ENCODE data around the gene CFD.
"Not testable (repeated sequence)": the region's sequence is repeated elsewhere in the genome, so short reads cannot be mapped to it uniquely, and the experiment has no call there.

The CFD gene

DNA sequence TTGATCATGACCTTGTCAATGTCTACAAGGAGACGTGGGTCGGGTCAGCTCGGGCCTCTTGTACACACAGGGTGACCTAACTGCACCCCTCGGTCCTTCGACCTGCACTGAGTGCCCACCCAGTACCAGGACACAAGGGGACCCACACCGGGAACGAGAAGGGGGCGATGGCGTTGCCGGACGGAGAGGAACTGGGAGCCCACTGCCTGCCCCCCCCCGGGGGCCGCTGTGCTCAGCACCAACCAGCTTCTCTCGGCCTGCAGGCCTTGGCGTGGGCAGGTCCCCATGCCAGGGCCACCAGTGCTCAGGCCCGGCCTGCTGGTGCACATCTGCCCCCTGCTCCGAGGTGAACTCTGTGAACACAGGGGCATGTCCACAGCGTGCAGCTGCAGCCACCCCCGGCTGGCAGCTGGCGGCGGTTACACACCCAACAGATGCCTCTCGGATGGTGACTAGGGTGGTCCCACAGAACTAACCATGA is 14.1 kb downstream of the CFD start:
- DNase-seq: no peak

DNA sequence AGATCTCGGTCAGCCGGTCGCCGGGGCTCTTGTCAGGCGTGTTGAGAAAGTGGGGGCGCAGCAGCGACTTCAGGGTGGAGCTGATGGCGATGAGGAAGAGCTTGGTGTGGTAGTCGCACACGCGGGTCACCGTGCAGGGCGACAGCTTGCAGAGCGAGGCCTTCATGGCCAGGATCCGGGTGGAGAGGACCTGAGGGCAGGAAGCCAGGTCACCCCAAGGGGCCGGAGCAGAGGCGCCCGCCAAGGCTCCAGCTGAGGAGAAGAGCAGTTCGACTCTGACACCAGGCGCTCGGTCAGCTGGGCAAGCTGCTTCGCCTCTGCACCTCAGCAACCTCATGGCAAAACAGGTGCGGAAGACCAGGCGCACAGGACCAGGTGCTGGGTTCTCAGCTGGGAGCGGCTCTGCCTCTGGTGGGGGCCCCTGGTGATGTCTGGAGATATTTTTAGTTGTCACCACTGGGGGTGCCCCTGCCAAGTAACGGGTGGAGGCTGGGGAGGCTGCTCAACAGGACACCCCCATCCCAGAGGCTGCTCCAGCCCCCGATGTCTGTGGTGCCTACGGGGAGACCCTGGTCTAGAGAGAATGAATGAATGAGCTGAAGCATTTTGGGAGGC is 15.9 kb downstream of the CFD start:
- DNase-seq: no peak

- no peak for DNase-seq
Measured at GRCh38 chr19:876089-876488, 16.6 kb downstream of the CFD start.

DNA sequence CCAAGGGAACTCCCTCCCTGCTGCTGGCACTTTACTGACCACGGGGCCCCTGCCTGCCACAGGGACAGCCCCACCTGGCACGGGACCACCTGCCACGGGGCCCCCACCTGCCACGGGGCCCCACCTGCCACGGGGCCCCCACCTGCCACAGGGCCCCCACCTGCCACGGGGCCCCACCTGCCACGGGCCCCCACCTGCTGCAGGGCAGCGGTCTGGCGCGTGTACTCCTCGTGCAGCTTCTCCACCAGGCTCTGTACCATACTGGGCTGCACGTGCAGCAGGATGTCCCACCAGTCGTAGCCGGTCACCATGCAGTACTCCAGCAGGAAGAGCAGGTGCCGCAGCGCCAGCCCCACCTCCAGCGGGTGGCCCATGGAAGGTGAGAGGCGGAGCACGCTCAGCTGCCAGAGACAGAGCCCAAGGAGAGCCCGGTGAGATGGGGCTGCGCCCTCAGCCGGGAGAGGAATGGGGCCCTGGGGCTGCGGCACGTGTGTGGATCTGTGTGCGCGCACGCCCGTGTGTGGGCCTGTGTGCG is 17.4 kb downstream of the CFD start:
- DNase-seq: no peak

- DNase-seq: not testable (repeated sequence)
Measured at GRCh38 chr19:877992-878660, 18.7 kb downstream of the CFD start.

GRCh38 chr19:878751-879561 is 19.5 kb downstream of the CFD start:
- DNase-seq: not testable (repeated sequence)

- no peak for DNase-seq
Measured at GRCh38 chr19:879711-880438, 20.4 kb downstream of the CFD start.

- DNase-seq: no peak
Measured at GRCh38 chr19:881385-882071, 22.1 kb downstream of the CFD start.

DNA sequence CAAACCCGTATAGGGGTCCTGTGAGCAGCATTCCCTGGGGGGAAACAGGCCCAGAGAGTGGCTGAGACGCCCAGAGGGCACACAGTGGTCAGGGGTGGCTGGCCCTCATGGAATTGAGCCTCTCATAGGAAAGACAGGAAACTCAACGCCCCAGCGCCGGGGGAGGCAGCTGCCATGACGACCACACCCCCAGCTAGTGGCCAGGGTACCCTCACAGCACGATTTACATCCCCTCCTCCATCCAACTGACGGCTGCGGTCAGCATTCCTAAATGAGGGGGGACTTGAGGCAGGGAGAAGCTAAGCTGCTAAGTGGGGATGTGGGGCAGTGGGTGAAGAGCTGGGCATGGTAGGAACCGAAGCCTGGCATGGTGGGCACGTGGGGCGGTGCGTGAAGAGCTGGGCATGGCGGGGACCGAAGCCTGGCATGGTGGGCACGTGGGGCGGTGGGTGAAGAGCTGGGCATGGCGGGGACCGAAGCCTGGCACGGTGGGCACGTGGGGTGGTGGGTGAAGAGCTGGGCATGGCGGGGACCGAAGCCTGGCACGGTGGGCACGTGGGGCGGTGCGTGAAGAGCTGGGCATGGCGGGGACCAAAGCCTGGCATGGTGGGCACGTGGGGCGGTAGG is 23.5 kb downstream of the CFD start:
- no peak for DNase-seq

DNA sequence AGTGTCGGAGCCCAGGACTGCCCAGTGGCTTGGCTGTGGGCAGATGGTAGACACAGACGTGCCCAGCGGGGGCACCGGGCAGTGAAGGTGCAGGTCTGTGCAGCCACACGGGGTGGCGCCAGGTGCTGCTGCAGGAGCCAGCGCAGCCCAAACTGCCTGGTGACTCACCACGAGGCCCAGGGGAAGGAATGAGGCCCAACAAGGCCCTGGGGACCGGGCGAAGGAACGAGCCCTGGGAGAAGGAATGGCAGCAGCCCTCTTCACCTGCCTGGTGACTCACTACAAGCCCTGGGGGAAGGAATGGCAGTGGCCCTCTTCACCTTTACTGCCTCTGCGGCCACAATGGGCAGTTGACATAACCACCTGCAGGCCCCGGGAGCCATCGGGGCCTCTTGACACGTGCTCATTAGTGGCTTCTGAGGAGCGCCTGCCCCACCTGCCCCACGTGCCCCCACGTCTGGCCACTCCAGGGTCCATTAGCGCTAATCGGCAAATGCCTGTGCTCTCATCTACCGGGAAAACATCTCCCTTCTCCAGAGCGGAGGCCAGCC is 24.3 kb downstream of the CFD start:
- DNase-seq: no peak

- no peak for DNase-seq
Measured at GRCh38 chr19:884420-885211, 25.2 kb downstream of the CFD start.

DNA sequence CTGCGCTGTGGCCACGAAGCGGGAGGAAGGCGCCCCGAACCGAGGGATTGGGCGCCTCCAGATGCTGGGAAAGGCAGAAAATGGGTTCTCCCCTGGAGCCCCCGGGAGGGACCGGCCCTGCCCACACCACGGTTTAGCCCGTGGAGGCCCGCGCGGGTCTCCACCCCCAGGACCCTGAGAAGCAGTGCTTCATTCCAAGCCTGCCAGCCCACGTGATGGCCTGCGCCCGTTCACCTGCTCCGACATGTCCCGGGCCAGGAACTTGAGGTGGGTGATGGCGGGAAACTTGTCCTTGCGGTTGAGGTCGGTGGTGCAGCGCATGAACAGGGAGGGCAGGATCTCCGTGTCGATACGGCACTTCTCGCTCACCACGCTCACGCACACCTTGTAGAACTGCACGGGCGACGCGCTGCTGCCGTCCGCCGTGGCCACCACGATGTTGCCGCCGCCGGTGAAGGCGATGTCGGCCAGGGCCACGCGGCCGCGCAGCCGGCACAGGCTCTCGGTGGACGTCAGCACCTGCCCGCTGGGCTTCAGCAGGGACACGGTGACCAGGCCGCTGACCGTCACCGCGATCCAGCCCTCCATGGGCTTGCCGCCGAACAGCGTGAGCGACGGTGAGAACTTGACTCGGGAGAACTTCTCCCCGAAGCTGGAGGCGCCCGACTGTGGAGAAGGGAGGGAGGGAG is 26.2 kb downstream of the CFD start:
- DNase-seq: no peak

GRCh38 chr19:887072-887471 is 27.6 kb downstream of the CFD start:
- DNase-seq: no peak

DNA sequence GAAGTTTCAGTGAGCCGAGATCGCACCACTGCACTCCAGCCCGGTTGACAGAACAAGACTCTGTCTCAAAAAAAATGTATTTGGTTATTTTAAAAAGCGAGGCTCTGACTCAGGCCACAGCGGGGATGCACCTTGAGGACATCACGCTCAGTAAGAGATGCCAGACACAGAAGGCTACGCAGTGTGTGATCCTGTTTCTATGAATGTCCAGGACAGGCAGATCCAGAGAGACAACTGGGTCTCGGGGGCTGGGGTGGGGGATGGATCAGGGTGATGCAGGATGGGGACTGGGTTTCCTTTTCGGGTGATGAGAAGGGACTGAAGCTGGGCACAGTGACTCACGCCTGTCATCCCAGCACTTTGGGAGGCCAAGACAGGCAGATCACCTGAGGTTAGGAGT is 28.1 kb downstream of the CFD start:
- no peak for DNase-seq

- DNase-seq: no peak
Measured at GRCh38 chr19:888581-889385, 29.3 kb downstream of the CFD start.

DNA sequence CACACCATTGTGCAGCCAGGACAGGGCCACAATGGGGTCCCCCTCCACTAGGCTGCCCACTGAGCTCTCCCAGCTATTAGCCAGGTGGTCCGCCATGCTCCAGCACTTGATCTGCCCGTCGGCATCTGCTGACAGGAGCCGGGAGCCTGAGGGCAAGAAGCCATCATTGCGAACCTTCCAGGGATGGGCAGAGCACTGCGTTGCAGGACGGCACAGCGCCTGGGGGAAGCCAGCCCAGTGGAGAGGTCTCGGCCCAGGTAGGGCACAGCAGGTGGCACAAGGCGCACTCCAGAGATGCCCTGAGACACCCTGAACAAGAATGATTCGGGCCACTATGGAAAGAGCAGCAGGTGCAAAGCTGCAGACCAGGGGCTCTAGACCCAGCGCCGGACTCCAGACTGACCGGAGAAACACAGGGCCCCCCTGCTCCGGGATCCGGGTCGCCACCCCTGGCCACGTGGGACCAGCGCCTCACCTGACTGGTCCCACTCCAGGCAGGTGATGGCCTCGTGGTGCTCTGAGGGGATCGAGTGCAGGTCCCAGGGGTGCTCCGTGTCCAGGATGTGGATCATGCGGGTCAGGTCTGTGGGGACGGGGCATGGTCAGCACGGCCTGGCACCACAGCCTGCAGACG is 30.3 kb downstream of the CFD start:
- DNase-seq: no peak

DNA sequence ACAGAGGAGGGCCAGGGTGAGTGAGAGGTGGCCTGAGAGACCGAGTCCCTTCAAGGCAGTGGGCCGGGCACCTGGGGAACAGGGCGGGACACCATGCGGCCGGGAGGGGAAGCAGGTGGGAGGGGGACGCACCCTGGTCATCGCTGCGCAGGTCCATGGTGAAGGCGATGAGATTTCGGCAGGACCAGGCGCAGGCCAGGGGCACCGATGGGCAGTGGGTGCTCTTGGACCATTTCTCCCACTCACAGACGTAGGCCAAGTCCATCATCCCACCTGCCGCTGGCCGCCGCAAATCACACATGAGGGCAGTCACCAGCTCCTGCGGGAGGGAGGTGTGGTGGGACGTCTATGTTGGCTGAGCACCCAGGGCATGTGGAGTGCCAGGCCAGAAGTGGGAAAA is 31.4 kb downstream of the CFD start:
- no peak for DNase-seq

DNA sequence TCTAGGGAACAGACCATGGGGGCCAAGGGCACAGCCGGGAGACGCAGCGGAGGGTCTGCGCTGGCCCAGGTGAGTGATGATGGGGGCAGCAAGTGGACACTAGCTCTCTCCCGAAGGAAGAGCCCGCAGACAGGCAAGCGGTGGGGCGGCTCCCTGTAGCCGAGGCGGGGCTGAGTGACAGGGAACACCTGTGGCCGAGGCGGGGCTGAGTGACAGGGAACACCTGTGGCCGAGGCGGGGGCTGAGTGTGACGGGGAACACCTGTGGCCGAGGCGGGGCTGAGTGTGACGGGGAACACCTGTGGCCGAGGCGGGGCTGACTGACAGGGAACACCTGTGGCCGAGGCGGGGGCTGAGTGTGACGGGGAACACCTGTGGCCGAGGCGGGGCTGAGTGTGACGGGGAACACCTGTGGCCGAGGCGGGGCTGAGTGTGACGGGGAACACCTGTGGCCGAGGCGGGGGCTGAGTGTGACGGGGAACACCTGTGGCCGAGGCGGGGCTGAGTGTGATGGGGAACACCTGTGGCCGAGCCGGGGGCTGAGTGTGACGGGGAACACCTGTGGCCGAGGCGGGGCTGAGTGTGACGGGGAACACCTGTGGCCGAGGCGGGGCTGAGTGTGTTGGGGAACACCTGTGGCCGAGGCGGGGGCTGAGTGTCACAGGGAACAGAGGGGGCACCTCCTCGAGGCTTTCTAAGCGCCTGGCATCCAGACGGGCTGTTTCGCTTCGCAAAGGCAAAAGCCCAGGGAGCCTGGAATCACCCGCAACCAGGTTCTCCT is 32.1 kb downstream of the CFD start:
- not testable (repeated sequence) for DNase-seq
